GM21390 (cell line): ENCODE results near the gene PNMA3.
A peak's percentile ranks its signal among the peaks of the same experiment; 100 is the strongest.
"Not testable (repeated sequence)": the region's sequence is repeated elsewhere in the genome, so short reads cannot be mapped to it uniquely, and the experiment has no call there.

Experiments used
- ATAC-seq: cut with Tn5 transposase; IDR thresholded peaks from one replicate; pipeline ENCODE4 v1.9.1; 2021; ENCODE audit not compliant: unreplicated experiment

Gene PNMA3

GRCh38 chrX:153073331-153073730 is 17.1 kb downstream of the PNMA3 start:
- ATAC-seq, result not testable (repeated sequence)

DNA sequence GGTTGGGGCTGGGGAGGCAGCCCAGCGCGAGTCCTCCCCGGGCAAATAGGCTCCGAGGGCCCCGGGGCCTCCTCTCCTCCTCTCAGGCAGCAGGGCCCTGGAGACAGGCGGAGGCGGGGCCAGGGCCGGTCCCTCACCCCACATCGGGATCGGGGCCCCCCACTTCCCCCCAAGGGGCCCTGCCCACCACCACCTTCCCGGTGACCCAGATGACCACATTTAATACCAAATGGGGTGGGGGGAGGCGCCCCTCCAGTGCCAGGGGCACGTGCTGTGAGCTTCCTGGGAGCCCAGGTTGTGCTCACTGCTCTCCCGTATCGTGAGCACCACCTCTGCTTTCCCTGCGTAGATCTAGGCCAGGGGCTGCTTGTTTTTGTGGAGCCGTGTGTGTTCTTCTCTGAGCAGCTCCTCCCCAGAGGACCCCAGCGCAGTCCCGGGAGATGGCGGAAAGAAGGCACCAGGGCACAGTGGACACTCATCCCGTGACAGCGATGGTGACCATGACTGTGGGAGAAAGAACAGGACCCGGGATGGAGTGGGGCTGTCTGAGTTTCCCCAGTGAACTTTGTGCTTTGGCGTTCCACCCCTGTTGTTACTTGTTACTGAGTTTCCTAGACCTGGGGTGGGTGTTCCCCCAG is 18.1 kb downstream of the PNMA3 start:
- no peak for ATAC-seq

DNA sequence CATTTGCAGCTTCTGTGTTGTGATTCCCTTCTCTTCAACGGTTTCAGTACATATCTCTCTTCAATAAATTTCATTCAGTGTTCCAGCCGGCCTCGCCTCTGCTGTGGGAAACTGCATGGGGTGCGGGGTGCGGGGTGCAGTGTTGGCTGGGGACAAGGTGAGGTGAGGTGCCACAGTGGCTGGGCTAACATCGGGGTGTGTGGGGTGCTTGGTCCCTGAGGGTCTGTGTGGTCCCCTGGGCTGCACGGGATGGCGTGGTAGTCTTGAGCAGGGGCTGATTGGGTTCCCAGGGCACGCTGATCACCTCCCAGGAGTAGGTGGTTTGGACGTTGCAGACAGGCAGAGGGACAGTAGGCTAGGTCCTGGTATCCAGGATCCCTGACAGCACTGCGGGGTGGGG is 18.7 kb downstream of the PNMA3 start:
- ATAC-seq, result no peak

GRCh38 chrX:153075366-153075765 is 19.1 kb downstream of the PNMA3 start:
- no peak for ATAC-seq

DNA sequence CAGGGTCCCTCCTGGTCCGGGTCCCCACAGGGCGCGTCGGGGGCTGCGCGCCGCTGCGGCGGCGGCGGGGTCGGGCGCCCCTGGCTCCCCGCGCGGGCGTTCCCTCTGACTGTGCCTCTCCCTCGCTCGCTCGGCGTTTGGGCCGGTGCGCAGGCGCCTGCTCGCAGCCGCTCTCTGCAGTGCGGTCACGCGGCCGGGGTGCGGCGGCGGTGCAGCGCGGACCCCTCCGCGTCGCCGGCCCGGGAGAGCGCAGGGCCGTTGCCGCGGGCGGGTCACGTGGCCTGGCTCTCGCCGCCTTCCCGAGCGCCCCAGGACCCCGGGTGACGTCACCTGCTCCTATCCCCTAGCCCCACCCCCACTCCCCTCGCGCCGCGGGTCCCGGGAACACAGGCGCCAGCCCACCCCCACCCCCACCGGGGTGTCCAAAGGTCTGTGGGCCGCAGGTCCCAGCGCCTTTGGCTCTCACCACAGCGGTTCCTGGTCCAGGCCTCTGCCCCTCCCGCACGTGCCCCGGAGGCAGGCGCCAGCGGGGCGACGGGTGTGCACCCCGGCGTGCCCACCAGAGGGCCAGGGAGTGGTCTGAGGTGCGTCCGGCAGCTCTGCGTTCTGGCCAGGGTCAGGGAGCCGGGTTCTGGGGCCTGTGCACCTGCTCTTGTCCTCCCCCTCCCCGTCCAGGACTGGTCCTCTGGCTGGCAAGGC is 21.3 kb downstream of the PNMA3 start:
- ATAC-seq, result peak; percentile 49

- not testable (repeated sequence) for ATAC-seq
These were observed 27.1 kb downstream of the PNMA3 start for GRCh38 chrX:153083238-153083923.

- ATAC-seq, result no peak
These were observed 46.1 kb downstream of the PNMA3 start for GRCh38 chrX:153102418-153102817.

GRCh38 chrX:153104959-153105358 is 48.7 kb downstream of the PNMA3 start:
- not testable (repeated sequence) for ATAC-seq

GRCh38 chrX:153106092-153106801 is 50.0 kb downstream of the PNMA3 start:
- not testable (repeated sequence) for ATAC-seq
